T-helper 22 cell (primary cell): ENCODE measurements around the gene KCTD19.

Experiments
- DNase-seq: peaks from one replicate; pipeline ENCODE4 v3.0.0-alpha.2; 2020; ENCODE audit warnings: low read depth

KCTD19 gene

DNA sequence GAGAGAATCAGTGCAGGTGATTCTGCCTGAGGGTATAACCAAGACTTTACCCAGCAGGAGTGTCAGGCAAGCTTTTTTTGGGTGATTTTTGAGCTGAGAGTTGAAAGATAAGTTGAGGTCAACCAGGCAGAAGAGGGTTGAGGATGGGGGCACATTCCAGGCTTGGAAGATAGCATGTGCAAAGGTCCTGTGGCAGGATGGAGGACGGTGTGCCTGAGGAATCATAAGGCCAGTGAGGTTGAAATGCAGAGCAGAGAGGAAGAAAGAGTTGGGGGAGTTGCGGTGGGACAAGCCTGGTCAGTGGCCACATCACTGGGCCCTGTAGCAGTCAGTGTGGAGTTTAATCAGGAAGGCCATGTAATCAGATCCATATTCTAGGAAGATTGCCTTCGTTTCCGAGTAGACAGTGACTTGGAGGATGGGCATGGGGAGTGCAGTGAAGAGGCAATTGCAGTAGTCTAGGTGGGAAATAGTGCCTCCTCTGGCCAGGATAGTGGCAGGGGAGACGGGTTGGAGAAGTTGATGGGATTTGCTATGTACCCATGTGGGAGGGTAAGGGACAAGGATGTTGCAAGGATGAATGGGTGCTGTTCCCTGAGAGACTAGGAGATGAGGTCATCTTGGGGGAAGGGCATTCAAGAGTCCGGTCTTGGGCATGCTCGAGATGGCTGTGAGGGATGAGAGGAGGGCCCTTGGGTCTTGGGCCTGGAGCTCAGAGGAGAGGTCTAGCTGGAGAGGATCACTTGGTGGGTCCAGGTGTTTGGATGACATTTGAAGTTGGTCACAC, 43.3 kb downstream of the KCTD19 start:
- DNase-seq, result no peak

DNA sequence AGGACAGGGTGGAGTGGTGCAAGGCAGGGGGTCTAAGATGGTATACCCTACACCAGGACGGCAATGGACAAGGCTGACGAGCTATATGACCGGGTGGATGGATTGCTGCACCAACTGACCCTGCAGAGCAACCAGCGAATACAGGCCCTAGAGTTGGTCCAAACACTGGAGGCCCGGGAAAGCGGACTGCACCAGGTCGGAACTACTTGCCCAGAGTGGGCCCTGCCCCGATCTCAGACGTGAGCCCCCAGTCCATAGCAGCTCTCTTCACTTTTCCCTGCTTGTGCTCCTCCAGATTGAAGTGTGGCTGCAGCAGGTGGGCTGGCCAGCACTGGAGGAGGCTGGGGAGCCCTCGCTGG, 44.1 kb downstream of the KCTD19 start:
- no peak for DNase-seq

DNA sequence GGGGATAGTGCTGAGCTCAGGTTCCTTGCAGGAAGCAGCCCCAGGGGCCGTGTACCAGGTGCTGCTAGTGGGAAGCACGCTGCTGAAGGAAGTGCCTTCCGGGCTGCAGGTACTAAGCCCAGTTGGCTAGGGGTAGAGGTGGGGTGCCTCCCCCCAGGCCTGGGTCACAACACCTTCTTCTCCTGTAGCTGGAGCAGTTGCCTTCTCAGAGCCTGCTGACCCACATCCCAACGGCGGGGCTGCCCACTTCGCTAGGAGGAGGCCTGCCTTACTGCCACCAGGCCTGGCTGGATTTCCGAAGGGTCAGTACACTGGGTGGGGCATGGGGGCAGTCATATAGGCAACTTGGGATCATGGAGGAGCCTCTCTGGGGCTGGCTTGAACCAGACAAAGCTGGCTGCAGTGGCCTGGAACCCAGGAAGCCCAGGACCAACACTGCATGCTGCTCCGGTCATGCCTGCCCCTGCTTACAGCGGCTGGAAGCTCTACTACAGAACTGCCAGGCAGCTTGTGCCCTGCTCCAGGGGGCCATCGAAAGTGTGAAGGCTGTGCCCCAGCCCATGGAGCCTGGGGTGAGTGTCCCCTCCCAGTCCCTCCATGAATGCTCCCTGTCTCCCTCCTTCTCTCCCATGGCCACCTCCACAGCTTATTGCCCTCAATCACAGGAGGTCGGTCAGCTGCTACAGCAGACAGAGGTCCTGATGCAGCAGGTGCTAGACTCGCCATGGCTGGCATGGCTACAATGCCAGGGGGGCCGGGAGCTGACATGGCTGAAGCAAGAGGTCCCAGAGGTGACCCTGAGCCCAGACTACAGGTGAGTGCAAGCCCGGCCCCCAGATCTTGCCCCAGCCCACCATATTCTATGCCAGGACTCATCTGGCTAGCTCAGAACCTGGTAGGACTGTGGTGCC, 44.8 kb downstream of the KCTD19 start:
- no peak for DNase-seq

DNA sequence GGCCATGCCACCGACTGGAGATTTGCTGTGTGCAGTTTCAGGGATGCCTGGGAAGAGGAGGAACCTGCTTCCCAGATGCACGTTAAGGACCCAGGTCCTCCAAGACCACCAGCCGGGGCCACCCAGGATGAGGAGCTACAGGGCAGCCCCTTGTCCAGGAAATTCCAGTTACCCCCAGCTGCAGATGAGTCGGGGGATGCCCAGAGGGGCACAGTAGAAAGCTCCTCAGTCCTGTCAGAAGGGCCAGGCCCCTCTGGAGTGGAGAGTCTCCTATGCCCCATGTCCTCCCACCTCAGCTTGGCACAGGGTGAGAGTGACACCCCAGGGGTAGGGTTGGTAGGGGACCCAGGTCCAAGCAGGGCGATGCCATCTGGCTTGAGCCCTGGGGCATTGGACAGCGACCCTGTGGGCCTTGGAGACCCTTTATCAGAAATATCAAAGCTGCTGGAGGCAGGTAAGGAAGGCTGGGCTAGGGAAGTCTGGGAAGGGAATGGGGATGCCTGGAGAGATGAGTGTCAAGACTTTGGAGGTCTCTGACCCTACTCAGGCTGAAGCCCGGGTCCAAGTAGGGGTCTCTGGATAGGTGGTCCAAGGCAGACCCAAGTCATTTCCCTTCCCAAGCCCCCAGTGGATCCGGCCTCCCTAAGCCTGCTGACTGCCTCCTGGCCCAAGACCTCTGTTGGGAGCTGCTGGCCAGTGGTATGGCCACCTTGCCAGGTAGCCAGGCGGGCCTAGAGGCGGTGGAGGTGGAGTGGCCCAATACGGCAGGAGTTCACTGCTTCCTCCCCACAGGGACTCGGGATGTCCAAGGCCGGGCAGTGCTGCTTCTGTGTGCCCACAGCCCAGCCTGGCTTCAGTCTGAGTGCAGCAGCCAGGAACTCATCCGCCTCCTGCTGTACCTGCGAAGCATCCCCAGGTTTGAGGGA, 46.2 kb downstream of the KCTD19 start:
- DNase-seq, result no peak

DNA sequence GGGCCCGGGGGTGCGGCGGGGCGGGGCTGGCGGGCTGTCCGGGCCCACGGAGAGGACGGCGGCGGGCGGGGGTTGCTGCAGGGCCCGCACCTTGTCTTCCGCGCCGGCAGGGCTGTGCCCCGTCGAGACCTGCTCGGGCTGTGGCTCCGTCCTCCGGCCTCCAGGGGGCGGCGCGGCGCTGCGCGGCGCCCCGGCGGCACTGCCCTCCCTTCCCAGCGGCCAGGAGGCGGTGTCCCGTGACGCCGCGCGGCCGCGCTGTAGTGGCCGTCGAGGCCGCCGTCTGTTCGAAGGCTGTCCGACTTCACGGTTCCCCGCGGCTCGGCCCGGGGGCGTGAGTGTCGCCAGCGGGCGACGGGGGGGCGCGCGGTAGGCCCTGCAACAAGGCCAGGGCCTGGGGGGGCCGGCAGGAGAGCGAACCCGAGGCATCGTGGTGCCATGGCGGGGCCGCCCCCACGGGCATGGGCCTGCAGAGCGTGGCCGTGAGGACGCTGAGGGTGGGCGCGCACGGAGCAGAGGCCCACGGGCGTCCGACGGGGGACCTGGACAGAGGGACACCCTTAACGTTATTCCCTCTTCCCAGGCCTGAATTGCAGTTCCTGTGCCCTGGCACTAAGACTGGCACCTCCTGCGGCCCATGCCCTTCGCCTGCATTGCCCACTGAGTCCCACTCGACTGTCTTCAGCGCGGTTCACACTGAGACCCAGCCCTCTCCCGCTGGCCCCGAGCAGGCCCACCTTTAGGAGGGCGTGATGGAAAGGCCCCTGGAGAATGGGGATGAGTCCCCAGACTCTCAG, 47.0 kb downstream of the KCTD19 start, which contains the start of gene PLEKHG4:
Gene PLEKHG4 (plus strand): TSS at position 237 of the 794 bp plus-strand sequence. CDS start 513 bp downstream, at position 750.
- peak; percentile 60 for DNase-seq

DNA sequence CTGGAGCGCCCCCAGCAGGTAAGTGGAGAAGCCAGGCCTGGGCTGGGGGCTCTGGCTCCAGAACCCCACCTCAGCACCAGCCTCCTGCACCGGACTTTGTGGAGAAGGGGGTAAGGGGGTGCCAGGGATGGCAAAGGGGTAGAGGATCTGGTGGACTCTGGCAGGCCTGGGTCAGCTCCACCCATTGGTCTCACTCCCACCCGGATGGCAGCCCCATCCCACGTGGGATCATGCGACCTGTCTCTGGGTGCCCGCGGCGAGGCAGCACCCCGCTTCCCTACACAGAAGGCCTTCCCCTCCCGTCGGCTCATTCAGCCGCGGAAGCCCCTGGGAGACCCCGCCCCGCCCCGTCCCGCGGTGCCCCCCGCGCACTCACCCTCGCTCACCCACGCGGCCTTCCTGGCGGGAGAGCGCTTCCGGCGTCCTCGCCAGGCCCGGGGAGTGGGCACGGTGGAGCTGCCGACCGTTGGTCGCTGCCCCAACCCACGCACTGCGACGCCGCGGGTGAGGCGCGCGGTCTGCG, 47.7 kb downstream of the KCTD19 start:
- peak; percentile 30 for DNase-seq

DNA sequence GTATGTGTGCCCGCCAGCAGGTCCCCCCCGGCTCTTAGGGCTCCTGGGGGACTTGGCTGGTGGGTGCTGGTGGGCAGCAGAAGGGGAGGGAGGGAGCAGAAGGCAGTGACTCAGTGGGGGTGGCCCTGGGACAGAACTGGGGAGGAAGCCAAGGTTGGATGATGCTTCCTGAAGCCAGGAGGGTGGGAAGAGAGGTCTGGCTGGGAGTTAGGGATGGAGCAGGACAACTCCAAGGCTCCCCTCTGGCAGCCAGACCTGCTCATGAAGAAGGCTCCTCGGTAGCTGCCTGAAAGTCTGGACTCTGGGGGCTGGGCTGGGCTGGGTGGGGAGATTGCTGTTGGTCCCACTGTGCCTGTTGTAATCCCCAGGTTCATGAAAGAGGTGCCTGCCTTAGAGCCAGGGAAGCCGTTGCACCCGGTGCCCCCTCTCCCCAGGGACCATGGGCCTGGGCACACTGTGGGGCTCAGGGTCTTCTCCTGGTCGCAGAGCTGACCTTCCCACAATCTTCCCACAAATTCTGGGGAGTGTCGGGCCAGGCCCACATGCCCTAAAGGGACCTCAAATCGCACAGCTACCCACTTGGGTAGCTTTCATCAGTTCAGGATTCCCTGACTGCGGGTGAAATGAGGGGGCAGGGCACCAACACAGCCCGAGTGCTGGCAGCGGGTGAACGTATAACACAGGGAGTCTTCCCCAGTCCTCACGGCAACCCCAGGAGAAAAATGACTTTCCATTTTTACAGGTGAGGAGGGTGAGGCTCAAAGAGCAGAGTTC, 48.4 kb downstream of the KCTD19 start:
- no peak for DNase-seq

DNA sequence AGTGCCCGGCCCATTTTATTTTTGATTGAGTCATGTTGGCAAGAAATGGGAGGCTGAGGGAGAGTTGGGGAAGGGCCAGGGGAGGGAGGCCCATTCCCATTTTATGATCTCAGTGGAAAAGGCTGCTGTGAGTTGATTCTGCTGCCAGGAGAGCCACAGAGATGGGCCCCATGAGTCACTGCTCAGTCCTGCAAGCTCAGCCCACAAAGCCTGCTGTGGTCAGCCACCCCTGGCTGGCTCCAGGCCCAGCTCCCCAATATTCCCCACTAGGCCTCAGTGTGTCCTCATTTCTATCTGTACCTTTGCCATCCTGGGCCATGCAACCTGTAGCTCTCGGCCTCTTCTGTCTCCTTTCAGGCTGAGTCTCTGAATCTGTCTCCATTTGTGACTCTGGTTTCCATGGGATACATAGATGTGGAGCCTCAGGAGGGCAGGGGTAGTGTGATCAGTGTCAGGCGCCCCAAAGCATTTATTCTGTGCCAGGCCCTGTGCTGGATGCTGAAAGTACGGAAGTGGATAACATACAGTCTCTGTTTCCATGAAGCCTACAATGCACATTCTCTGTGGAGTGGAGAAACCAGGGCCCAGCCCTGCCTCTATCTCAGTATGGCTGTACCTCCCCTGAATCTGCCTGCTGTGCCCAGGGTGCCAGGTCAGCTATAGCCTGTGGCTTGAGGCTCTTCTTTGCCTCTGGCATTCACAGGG, 49.1 kb downstream of the KCTD19 start:
- no peak for DNase-seq

DNA sequence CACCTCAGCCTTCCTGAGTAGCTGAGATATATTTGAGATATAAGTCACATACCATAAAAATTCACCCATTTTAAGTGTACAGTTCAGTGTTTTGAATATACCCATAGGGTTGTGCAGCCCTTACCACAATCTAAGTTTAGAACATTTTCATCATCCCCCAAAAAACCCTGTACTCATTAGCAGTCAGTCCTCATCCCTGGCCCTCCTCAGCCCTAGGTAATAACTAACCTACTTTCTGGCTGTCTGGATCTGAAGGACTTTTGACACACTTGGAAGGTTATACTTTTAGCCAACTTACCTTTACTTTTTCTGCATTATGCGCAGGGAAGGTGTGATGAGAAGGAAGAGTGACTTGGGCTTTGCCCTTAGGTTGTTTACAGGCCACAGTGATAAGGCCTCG, 51.2 kb downstream of the KCTD19 start:
- DNase-seq, result no peak

DNA sequence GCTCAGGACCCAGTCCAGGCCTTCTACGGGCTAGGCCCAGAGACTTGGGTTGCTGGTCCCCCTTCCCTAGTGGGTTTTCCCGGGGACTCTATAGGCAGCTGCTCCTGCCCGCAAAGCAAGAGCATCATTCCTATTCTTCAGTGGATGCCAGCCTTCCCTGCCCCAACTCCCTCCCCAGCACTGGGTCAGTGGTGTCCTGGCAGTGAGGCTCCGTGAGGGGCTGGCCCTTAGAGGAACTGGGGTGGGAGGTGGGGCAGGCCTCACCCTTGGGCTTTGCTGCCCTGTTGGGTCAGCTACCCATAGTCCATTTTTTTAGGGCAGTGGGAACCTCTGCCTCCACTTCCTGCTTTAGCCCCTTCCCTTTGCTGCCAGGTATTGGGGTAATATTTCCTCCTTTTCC, 55.1 kb downstream of the KCTD19 start:
- DNase-seq, result no peak

DNA sequence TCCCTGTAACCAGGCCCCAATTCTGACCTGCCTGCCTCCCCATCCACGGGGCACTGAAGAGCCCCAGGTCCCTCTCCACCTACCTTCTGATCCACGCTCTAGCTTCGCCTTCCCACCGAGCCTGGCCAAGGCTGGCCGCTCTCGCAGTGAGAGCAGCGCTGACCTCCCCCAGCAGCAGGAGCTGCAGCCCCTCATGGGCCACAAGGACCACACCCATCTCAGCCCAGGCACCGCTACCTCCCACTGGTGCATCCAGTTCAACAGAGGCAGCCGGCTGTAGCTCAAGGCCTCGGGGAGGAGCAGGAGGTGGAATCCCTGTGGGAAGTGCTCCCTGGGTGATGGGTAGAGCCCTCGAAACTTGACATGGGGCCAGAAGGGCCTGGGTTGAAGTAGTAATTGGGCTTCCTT, 55.6 kb downstream of the KCTD19 start:
- no peak for DNase-seq

DNA sequence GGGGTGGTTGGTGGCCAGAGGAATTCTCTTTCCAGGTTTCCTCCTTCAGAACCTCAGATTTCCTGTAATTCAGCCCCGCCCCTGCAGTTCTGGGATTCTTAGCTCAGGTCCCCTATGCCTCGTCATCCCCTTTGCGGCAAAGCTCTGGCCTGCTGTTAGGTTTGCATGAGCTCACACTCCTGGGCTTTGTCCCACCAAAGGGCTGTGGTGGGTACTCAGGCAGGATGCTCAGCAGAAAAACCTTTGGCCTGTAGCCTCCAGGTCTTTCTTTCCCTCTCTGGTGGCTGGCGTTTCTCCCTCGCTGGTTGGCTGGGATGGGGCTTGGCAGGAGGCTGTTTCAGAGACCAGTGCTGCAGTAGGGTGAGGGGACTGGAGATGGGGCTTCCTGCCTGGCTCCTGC, 56.8 kb downstream of the KCTD19 start:
- no peak for DNase-seq

DNA sequence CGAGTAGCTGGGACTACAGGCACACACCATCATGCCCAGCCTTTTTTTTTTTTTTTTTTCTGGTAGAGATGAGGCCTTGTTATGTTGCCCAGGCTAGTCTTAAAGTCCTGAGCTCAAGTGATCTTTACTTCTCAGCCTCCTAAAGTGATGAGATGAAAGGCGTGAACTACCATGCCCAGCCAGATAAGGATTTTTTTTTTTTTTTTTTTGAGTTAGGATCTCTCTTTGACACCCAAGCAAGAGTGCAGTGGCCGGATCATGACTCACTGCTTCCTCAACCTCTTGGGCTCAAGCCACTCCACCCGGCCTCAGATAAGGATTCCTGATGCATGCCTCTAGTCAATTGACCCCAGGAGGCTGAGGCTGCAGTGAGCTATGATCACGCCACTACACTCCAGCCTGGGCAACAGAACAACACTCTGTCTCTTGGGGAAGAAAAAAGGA, 58.4 kb downstream of the KCTD19 start:
- no peak for DNase-seq

DNA sequence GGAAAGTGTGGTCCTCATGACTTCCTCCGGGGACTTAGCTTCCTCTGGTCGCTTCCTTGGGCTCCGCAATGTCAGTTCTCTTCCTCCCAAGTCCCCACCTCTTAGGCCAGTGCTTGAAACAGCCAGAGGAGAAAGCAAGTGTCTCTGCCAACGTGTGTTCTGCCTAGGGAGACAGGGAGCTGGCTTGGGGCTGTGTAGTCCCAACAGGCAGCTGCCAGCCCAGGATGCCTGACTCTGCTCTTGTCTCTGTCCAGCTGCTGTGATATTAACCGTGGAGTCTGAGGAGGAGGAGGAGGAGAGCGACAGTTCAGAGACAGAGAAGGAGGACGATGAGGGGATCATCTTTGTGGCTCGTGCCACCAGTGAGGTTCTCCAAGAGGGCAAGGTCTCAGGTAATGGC, 60.7 kb downstream of the KCTD19 start:
- no peak for DNase-seq

DNA sequence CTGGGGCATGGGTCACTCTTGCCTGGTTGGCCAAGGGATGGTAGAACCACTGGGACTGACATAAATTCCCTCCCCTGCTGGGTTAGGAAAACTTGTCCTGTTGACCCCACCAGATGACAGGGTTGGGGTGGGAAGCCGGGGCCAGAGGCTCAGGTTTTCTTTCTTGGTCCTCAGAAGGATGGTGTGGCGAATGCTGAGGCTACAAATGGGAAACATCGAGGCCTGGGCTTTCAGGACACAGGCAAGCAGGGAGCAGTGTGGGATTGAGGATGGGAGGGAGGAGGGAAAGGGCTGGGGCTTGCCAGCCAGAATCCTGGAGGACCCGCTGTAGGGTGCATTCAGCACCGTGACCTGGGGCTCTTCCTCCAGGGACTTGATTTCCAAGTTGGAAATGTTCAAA, 61.7 kb downstream of the KCTD19 start:
- no peak for DNase-seq

DNA sequence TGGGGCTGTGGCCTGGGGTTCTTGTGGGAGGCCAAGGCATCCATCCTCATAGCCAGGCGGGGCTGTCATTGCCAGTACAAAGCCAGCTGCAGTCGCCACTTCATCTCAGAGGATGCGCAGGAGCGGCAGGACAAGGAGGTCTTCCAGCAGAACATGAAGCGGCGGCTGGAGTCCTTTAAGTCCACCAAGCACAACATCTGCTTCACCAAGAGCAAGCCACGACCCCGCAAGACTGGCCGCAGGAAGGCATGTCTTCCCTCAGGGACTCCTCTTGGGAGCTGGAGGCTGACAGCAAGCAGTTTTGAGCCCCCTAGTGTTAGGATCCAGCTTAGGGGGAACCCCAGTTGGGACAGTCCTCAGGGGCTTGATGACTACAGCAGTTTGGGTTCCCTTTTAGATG, 62.3 kb downstream of the KCTD19 start:
- no peak for DNase-seq

DNA sequence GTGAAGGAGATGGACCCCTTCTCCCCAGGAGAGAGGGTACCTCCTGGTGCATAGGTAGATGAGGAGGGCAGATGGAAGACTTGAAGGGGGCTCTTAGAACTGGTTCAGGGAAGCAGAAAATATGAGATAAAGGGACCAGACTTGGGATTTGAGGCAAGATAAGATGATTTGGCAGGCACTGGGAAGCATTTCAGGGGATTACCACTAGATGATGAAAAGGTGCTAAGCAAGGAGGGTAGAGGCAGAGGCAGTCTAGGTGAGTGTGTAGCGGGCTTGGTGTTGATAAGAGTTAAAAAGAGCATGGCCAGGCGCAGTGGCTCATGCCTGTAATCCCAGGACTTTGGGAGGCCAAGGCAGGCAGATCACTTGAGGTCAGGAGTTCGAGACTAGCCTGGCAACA, 63.3 kb downstream of the KCTD19 start:
- DNase-seq, result no peak

DNA sequence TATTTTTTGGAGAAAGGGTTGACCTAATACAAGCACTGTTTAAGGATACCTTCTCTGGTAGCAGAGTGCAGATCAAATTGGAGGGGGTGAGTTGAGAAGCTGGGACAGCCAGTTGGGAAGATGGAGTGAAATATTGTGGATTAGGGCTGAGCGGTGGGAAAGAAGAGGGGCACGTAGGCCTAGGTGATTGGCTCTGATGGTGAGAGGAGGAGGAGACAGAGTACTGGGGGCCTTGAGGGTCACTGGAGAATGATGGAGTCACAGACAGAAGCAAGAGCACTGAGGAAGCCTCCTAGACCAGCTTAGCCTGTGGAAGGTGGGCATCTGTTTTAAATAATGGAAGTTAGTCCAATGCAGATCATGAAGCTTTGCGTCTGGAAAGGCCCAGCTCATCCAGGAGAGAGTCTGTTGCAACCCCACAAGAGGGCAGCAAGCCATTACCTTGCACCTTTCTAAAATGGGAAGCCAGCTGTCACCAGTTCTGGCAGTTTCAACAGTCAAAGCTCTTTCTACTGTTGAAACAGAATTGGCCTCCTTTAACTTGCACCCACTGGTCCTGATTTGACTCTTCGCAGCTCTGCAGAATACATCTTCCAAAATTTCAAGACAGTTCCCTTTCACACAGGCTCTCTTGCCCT, 66.0 kb downstream of the KCTD19 start:
- no peak for DNase-seq

DNA sequence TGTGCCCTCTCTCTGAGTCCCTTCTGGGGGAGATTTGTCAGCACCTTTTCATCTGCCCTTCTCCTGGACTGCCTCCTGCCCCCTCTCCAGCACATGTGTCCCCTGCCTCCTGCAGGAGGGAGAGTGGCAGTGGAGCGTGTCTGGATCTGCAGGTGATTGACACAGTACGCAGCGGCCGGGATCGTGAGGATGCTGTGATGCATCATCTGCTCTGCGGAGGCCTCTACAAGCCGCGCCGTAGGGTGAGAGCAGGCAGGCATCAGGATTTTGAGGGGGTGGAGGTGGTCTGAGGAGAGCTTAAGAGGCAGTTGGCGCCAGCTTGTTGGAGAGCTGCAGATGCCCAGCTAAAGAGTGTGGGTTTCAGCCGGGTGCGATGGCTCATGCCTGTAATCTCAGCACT, 66.8 kb downstream of the KCTD19 start:
- DNase-seq, result no peak
